ENCODE results near the gene TBC1D20. TPM values are rescaled to one million over a fixed set of nuclear protein-coding genes. Genes with fewer than 3 reads are reported as not detected.

Gene TBC1D20
- total and polyA plus RNA-seq, 2 experiments from 2014 or later = 31.0 to 51.4 TPM

GRCh38 chr20:420721-421574 is 41.4 kb downstream of the TBC1D20 start:
- H2AFZ ChIP-seq = no peak overlapping the region
- WGBS, 2 experiments (ENCODE audit: low coverage in 1 of 2, low lambda C conversion rate in 2 of 2, missing lambda C conversion rate in 2 of 2) = 87 to 94% methylated on average over 29 to 49 of the region's 49 CpGs
- H3K4me3 ChIP-seq = no peak overlapping the region
- H3K4me1 ChIP-seq (ENCODE audit: insufficient read depth) = no peaks in the 10 kb centered on the region
- H3F3A ChIP-seq (ENCODE audit: insufficient read depth) = peaks cover 11% of the 10 kb centered on the region; the same call in 1 of the 2 replicates
- in situ Hi-C loops (cut with MboI) = no loop called here
- peaks cover 6% of the 10 kb centered on the region; the same call in 1 of the 2 replicates for H3K36me3 ChIP-seq (ENCODE audit: low read depth)
- no peaks in the 10 kb centered on the region for H3K27me3 ChIP-seq (replicated peaks; ENCODE audit: insufficient read depth)
- H4K20me1 ChIP-seq (ENCODE audit: insufficient read depth) = no peaks in the 10 kb centered on the region
- TF ChIP-seq EZH2phosphoT487 (IDR thresholded peaks at IDR 0.05; ENCODE audit: insufficient read depth, low read depth) (no peak), EZH2 (IDR thresholded peaks at IDR 0.05; ENCODE audit: insufficient read depth, poor library complexity, severe bottlenecking) (no peak)
- peak; percentile 40 for DNase-seq
- H3K9ac ChIP-seq = no peak overlapping the region
- H3K27ac ChIP-seq = no peak overlapping the region
- H3K9me3 ChIP-seq (ENCODE audit: low read depth) = no peaks in the 10 kb centered on the region
- peaks cover 5% of the 10 kb centered on the region; the same call in 1 of the 2 replicates for H3K79me2 ChIP-seq (ENCODE audit: insufficient read depth)
- H3K4me2 ChIP-seq (ENCODE audit: unreplicated experiment) = no peak overlapping the region
- no peaks in the 10 kb centered on the region for H3K9me2 ChIP-seq (ENCODE audit: insufficient read depth)

DNA sequence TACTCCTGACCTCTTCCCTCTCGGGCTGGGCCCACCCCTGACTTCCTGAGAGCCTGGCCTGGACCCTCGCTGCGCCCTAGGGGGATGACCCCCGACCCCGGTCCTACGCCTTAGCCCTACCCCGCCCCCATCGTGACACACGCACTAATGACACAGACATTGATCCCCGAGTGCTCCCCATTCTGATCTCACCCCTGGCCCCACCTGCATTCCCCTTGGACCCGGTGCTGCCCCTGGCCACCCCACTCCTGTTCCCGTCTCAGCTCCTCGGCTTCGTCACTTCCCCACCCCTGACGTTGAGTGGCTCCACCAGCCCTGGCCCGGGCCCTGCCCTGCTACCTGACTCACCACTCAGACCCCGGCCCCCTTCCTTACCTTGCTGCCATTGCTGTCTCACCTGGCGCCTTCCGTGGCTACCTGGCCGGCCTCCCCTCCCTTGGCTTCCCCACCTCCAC is 42.1 kb downstream of the TBC1D20 start:
- in situ Hi-C loops (cut with MboI) = no loop called here
- no peak for TF ChIP-seq EZH2phosphoT487 (IDR thresholded peaks at IDR 0.05; ENCODE audit: insufficient read depth, low read depth)
- no peak for TF ChIP-seq EZH2 (IDR thresholded peaks at IDR 0.05; ENCODE audit: insufficient read depth, poor library complexity, severe bottlenecking)
- H3K4me3 ChIP-seq = no peak overlapping the region
- peaks cover 12% of the 10 kb centered on the region for H3K79me2 ChIP-seq (ENCODE audit: insufficient read depth)
- no peak overlapping the region for H3K9ac ChIP-seq
- H3K27ac ChIP-seq = no peak overlapping the region
- no peaks in the 10 kb centered on the region for H3K9me2 ChIP-seq (ENCODE audit: insufficient read depth)
- peaks cover 6% of the 10 kb centered on the region; the same call in 1 of the 2 replicates for H3K36me3 ChIP-seq (ENCODE audit: low read depth)
- H3F3A ChIP-seq (ENCODE audit: insufficient read depth) = peaks cover 6% of the 10 kb centered on the region; the same call in 1 of the 2 replicates
- H3K9me3 ChIP-seq (ENCODE audit: low read depth) = no peaks in the 10 kb centered on the region
- DNase-seq = peak; percentile 24
- H4K20me1 ChIP-seq (ENCODE audit: insufficient read depth) = no peaks in the 10 kb centered on the region
- 88 to 89% methylated on average over 12 to 20 of the region's 20 CpGs for WGBS, 2 experiments (ENCODE audit: low coverage in 1 of 2, low lambda C conversion rate in 2 of 2, missing lambda C conversion rate in 2 of 2)
- no peaks in the 10 kb centered on the region for H3K4me1 ChIP-seq (ENCODE audit: insufficient read depth)
- no peak overlapping the region for H2AFZ ChIP-seq
- no peaks in the 10 kb centered on the region for H3K27me3 ChIP-seq (replicated peaks; ENCODE audit: insufficient read depth)
- H3K4me2 ChIP-seq (ENCODE audit: unreplicated experiment) = no peak overlapping the region

- Histone ChIP-seq H4K20me1 (ENCODE audit: insufficient read depth) (no peaks in the 10 kb centered on the region), H3K4me2 (ENCODE audit: unreplicated experiment) (no peak overlapping the region), H3K4me1 (ENCODE audit: insufficient read depth) (no peaks in the 10 kb centered on the region), H3K4me3 (no peak overlapping the region), H3K27ac (no peak overlapping the region), H3K9ac (no peak overlapping the region), H3K27me3 (replicated peaks; ENCODE audit: insufficient read depth) (no peaks in the 10 kb centered on the region), H3K79me2 (ENCODE audit: insufficient read depth) (peaks cover 17% of the 10 kb centered on the region), H3F3A (ENCODE audit: insufficient read depth) (0 out of 2 replicates have a peak, but pooled peaks cover under 1% of the 10 kb centered on the region), H3K36me3 (ENCODE audit: low read depth) (peaks cover 6% of the 10 kb centered on the region; the same call in 1 of the 2 replicates), H2AFZ (no peak overlapping the region), H3K9me2 (ENCODE audit: insufficient read depth) (no peaks in the 10 kb centered on the region), H3K9me3 (ENCODE audit: low read depth) (no peaks in the 10 kb centered on the region)
- in situ Hi-C loops (cut with MboI) = no loop called here
- TF ChIP-seq EZH2phosphoT487 (IDR thresholded peaks at IDR 0.05; ENCODE audit: insufficient read depth, low read depth) (no peak), EZH2 (IDR thresholded peaks at IDR 0.05; ENCODE audit: insufficient read depth, poor library complexity, severe bottlenecking) (no peak)
- whole genome bisulfite sequencing, 2 experiments (ENCODE audit: low coverage in 1 of 2, low lambda C conversion rate in 2 of 2, missing lambda C conversion rate in 2 of 2) = 92 to 93% methylated on average over 28 to 32 of the region's 32 CpGs
- DNase-seq = no peak
Observed at GRCh38 chr20:419556-420165, 42.7 kb downstream of the TBC1D20 start.

DNA sequence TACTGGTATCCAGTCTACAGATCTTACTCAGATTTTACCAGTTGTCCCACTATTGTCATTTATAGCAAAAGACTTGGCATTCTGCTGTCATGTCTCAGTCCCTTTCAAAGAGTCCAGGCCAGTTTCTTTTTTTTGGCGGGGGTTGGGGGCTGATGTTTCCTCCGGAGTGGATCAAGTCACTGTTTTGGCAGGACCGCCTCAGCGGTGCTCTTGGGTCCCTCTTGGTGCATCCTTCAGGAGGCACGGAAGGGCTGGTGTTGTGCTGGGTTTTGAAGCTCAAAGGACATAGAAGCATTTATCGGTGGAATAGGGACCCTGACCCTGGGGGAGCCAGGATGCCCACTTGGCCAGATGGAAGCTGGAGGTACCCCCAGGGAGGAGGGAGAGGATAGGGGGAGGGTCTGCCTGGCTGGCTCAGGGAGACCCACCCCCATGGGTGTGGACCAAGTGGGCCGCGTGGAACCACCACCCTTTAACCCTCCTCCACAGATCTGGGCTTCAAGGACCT is 43.4 kb downstream of the TBC1D20 start:
- Histone ChIP-seq H3K27me3 (replicated peaks; ENCODE audit: insufficient read depth) (no peaks in the 10 kb centered on the region), H3K4me1 (ENCODE audit: insufficient read depth) (no peaks in the 10 kb centered on the region), H3K4me3 (no peak overlapping the region), H3K9ac (no peak overlapping the region), H3K9me3 (ENCODE audit: low read depth) (no peaks in the 10 kb centered on the region), H4K20me1 (ENCODE audit: insufficient read depth) (no peaks in the 10 kb centered on the region), H2AFZ (no peak overlapping the region), H3K79me2 (ENCODE audit: insufficient read depth) (peaks cover 24% of the 10 kb centered on the region), H3F3A (ENCODE audit: insufficient read depth) (no peaks in the 10 kb centered on the region), H3K4me2 (ENCODE audit: unreplicated experiment) (no peak overlapping the region), H3K27ac (no peak overlapping the region), H3K36me3 (ENCODE audit: low read depth) (peaks cover 6% of the 10 kb centered on the region; the same call in 1 of the 2 replicates), H3K9me2 (ENCODE audit: insufficient read depth) (no peaks in the 10 kb centered on the region)
- no peak for DNase-seq
- in situ Hi-C loops (cut with MboI) = no loop called here
- WGBS, 2 experiments (ENCODE audit: low coverage in 1 of 2, low lambda C conversion rate in 2 of 2, missing lambda C conversion rate in 2 of 2) = 78 to 82% methylated on average over 6 to 7 of the region's 8 CpGs
- no peak for TF ChIP-seq EZH2 (IDR thresholded peaks at IDR 0.05; ENCODE audit: insufficient read depth, poor library complexity, severe bottlenecking)
- no peak for TF ChIP-seq EZH2phosphoT487 (IDR thresholded peaks at IDR 0.05; ENCODE audit: insufficient read depth, low read depth)

All from GM23248 (cell line).